Uterus (tissue), 4 donors: ENCODE measurements around the gene AGBL1. TPM values are rescaled to one million over a fixed set of nuclear protein-coding genes. Genes with fewer than 3 reads are reported as not detected.

Experiments used
- DNase-seq, 2 donors: peaks; one replicate each; pipeline ENCODE4 v3.0.0-alpha.2; 2019 to 2020
- H3K27ac ChIP-seq, 2 donors: fragments of 200-600 bp; sonication (generic); 1 replicate in 1 of 2; 2 replicates in 1 of 2; pipeline ENCODE4 v1.5.1; 2016 to 2018
- H3K27me3 ChIP-seq, 2 donors: fragments of 200-600 bp; sonication (generic); one replicate each; pipeline ENCODE4 v1.5.1; 2018 to 2019; ENCODE audit warnings: control low read depth in 1 of 2
- H3K36me3 ChIP-seq, 2 donors: fragments of 200-600 bp; sonication (generic); one replicate each; pipeline ENCODE4 v1.5.1; 2019; ENCODE audit warnings: control low read depth in 1 of 2
- H3K4me1 ChIP-seq, 2 donors: fragments of 200-600 bp; sonication (generic); one replicate each; pipeline ENCODE4 v1.5.1; 2018 to 2019; ENCODE audit warnings: control low read depth in 1 of 2
- H3K4me3 ChIP-seq, 2 donors: fragments of 200-600 bp; sonication (generic); 1 replicate in 1 of 2; 2 replicates in 1 of 2; pipeline ENCODE4 v1.5.1; 2018 to 2019; ENCODE audit warnings: mild to moderate bottlenecking in 1 of 2
- H3K9me3 ChIP-seq, 2 donors: fragments of 200-600 bp; sonication (generic); one replicate each; pipeline ENCODE4 v1.5.1; 2019; ENCODE audit warnings: control low read depth in 1 of 2
- CTCF ChIP-seq, 4 experiments: fragments of 200-600 bp in 2 of 4; fragments of 450-650 bp in 2 of 4; sonication (generic) in 2 of 4; IDR thresholded peaks; one replicate each; pipeline ENCODE4 v1.5.1; 2016 to 2019; ENCODE audit warnings: antibody characterized with exemption in 4 of 4, mild to moderate bottlenecking in 2 of 4, moderate library complexity in 1 of 4
- POLR2A ChIP-seq, 2 donors: fragments of 450-650 bp; IDR thresholded peaks; one replicate each; pipeline ENCODE4 v1.6.1; 2016; ENCODE audit warnings: antibody characterized with exemption in 2 of 2, mild to moderate bottlenecking in 1 of 2, moderate library complexity in 1 of 2
- intact Hi-C: fragments of 100-400 bp; cut with DNase I; formaldehyde crosslinking; loops from one replicate; pipeline ENCODE4 v1.15.1; 2023; ENCODE audit warnings: low total_unique reads
- total RNA-seq, 4 donors: library from RNA; depleted of rRNA in 3 of 4; stranded (reverse); fragments of >200 nt in 3 of 4; gene quantifications; one replicate each; pipeline versions ENCODE4 v1.1.0 to v1.2.4, GENCODE V29; 2014 to 2023
- donor health status: DM: yes; HTN: yes; CAD: no.

AGBL1 gene
- total RNA-seq, 4 donors from 2014 or later: 0.07 TPM; not detected in 3

- H3K9me3 ChIP-seq: no peaks in the 10 kb centered on the region
- H3K4me1 ChIP-seq: no peaks in the 10 kb centered on the region
- TF ChIP-seq CTCF (IDR thresholded peaks at IDR 0.05) (no peak), POLR2A (IDR thresholded peaks at IDR 0.05) (no peak)
- H3K27me3 ChIP-seq: no peaks in the 10 kb centered on the region
- no peaks in the 10 kb centered on the region for H3K36me3 ChIP-seq
- H3K27ac ChIP-seq: no peak overlapping the region
- DNase-seq: no peak
- intact Hi-C loops: no loop called here
- H3K4me3 ChIP-seq: no peak overlapping the region
Measured at GRCh38 chr15:86661580-86661979, 581.9 kb downstream of the AGBL1 start.

GRCh38 chr15:86663304-86663703 lies 583.6 kb downstream of the AGBL1 start:
- Histone ChIP-seq H3K27me3 (no peaks in the 10 kb centered on the region), H3K27ac (no peak overlapping the region), H3K9me3 (no peaks in the 10 kb centered on the region), H3K4me1 (no peaks in the 10 kb centered on the region), H3K4me3 (no peak overlapping the region), H3K36me3 (no peaks in the 10 kb centered on the region)
- intact Hi-C loops: no loop called here
- TF ChIP-seq CTCF (IDR thresholded peaks at IDR 0.05): no peak
- no peak for TF ChIP-seq POLR2A (IDR thresholded peaks at IDR 0.05)
- DNase-seq: no peak

- Histone ChIP-seq H3K4me1 (no peaks in the 10 kb centered on the region), H3K36me3 (no peaks in the 10 kb centered on the region), H3K9me3 (no peaks in the 10 kb centered on the region), H3K27ac (no peak overlapping the region), H3K4me3 (no peak overlapping the region), H3K27me3 (no peaks in the 10 kb centered on the region)
- no peak for DNase-seq
- intact Hi-C loops: no loop called here
- TF ChIP-seq CTCF (IDR thresholded peaks at IDR 0.05) (no peak), POLR2A (IDR thresholded peaks at IDR 0.05) (no peak)
Measured at GRCh38 chr15:86663979-86664378, 584.3 kb downstream of the AGBL1 start.

GRCh38 chr15:86664581-86664980 lies 584.9 kb downstream of the AGBL1 start:
- DNase-seq: no peak

GRCh38 chr15:86676002-86676401 lies 596.3 kb downstream of the AGBL1 start:
- H3K4me1 ChIP-seq: no peaks in the 10 kb centered on the region
- intact Hi-C loops: no loop called here
- no peak overlapping the region for H3K4me3 ChIP-seq

More at GRCh38 chr15:86664581-86664980, 584.9 kb downstream of the AGBL1 start:
- intact Hi-C loops: no loop called here
- no peaks in the 10 kb centered on the region for H3K27me3 ChIP-seq
- H3K4me1 ChIP-seq: no peaks in the 10 kb centered on the region
- no peak for TF ChIP-seq CTCF (IDR thresholded peaks at IDR 0.05)
- TF ChIP-seq POLR2A (IDR thresholded peaks at IDR 0.05): no peak
- no peaks in the 10 kb centered on the region for H3K9me3 ChIP-seq
- H3K27ac ChIP-seq: no peak overlapping the region
- H3K36me3 ChIP-seq: no peaks in the 10 kb centered on the region
- H3K4me3 ChIP-seq: no peak overlapping the region

More at GRCh38 chr15:86676002-86676401, 596.3 kb downstream of the AGBL1 start:
- Histone ChIP-seq H3K27ac (no peak overlapping the region), H3K9me3 (no peaks in the 10 kb centered on the region), H3K27me3 (no peaks in the 10 kb centered on the region), H3K36me3 (no peaks in the 10 kb centered on the region)
- no peak for DNase-seq
- no peak for TF ChIP-seq POLR2A (IDR thresholded peaks at IDR 0.05)
- TF ChIP-seq CTCF (IDR thresholded peaks at IDR 0.05): no peak
